22Rv1 (cell line): ENCODE data around the gene SSTR1.

Source experiments
- ZFX ChIP-seq: fragments of 450-650 bp; IDR thresholded peaks from 2 replicates; pipeline ENCODE4 v1.6.1; 2017; ENCODE audit warnings: antibody characterized with exemption, borderline replicate concordance
- TF ChIP-seq, protein P1 (sequence below): fragments of 450-650 bp; IDR thresholded peaks from 2 replicates; pipeline ENCODE4 v1.5.1; 2017; ENCODE audit warnings: mild to moderate bottlenecking

DNA sequence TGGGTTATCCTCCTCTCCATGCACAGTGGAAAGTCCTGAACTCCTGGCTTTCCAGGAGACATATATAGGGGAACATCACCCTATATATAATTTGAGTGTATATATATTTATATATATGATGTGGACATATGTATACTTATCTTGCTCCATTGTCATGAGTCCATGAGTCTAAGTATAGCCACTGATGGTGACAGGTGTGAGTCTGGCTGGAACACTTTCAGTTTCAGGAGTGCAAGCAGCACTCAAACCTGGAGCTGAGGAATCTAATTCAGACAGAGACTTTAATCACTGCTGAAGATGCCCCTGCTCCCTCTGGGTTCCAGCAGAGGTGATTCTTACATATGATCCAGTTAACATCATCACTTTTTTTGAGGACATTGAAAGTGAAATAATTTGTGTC, 4.4 kb downstream of the SSTR1 start:
- TF ChIP-seq, protein P1, sequence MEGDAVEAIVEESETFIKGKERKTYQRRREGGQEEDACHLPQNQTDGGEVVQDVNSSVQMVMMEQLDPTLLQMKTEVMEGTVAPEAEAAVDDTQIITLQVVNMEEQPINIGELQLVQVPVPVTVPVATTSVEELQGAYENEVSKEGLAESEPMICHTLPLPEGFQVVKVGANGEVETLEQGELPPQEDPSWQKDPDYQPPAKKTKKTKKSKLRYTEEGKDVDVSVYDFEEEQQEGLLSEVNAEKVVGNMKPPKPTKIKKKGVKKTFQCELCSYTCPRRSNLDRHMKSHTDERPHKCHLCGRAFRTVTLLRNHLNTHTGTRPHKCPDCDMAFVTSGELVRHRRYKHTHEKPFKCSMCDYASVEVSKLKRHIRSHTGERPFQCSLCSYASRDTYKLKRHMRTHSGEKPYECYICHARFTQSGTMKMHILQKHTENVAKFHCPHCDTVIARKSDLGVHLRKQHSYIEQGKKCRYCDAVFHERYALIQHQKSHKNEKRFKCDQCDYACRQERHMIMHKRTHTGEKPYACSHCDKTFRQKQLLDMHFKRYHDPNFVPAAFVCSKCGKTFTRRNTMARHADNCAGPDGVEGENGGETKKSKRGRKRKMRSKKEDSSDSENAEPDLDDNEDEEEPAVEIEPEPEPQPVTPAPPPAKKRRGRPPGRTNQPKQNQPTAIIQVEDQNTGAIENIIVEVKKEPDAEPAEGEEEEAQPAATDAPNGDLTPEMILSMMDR: no peak
- no peak for TF ChIP-seq ZFX
